Brain microvascular endothelial cell (primary cell): ENCODE results near the gene BZW1.

Experiments used
- DNase-seq: peaks from one replicate; pipeline ENCODE4 v3.0.0-alpha.2; 2020
- H3K27ac ChIP-seq: fragments of 250-450 bp; sonication (Bioruptor Pico); 2 replicates; pipeline ENCODE4 v1.5.1; 2020; ENCODE audit warnings: mild to moderate bottlenecking, moderate library complexity
- H3K27me3 ChIP-seq: fragments of 250-450 bp; sonication (Bioruptor Pico); replicated peaks from 2 replicates; pipeline ENCODE4 v1.5.1; 2020; ENCODE audit warnings: mild to moderate bottlenecking
- H3K36me3 ChIP-seq: fragments of 250-450 bp; sonication (Bioruptor Pico); replicated peaks from 2 replicates; pipeline ENCODE4 v1.5.1; 2020; ENCODE audit warnings: mild to moderate bottlenecking
- H3K4me3 ChIP-seq: 2 replicates; pipeline ENCODE4 v1.5.1; 2011; ENCODE audit warnings: low read depth, mild to moderate bottlenecking, control low read depth, low read length, moderate library complexity
- in situ Hi-C: cut with HindIII; loops from 2 replicates; pipeline ENCODE4 v1.10.0; 2017; ENCODE audit warnings: low sequenced_read_pairs, low pct_ligation_motif_present
- TF ChIP-seq, protein P1 (sequence below): IDR thresholded peaks from 2 replicates; pipeline ENCODE4 v1.5.1; 2011; ENCODE audit warnings: low read depth, mild to moderate bottlenecking, moderate library complexity, low read length, control low read depth, inconsistent platforms; ENCODE audit errors: missing control alignments

The BZW1 gene

GRCh38 chr2:200852605-200853004 lies 40.9 kb downstream of the BZW1 start:
- Histone ChIP-seq H3K36me3 (peaks cover 72% of the 10 kb centered on the region), H3K27ac (no peak overlapping the region), H3K4me3 (no peak overlapping the region), H3K27me3 (no peaks in the 10 kb centered on the region)
- no peak for DNase-seq
- in situ Hi-C loops, result no loop called here
- TF ChIP-seq, protein P1, sequence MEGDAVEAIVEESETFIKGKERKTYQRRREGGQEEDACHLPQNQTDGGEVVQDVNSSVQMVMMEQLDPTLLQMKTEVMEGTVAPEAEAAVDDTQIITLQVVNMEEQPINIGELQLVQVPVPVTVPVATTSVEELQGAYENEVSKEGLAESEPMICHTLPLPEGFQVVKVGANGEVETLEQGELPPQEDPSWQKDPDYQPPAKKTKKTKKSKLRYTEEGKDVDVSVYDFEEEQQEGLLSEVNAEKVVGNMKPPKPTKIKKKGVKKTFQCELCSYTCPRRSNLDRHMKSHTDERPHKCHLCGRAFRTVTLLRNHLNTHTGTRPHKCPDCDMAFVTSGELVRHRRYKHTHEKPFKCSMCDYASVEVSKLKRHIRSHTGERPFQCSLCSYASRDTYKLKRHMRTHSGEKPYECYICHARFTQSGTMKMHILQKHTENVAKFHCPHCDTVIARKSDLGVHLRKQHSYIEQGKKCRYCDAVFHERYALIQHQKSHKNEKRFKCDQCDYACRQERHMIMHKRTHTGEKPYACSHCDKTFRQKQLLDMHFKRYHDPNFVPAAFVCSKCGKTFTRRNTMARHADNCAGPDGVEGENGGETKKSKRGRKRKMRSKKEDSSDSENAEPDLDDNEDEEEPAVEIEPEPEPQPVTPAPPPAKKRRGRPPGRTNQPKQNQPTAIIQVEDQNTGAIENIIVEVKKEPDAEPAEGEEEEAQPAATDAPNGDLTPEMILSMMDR, result no peak

GRCh38 chr2:200856806-200857205 lies 45.1 kb downstream of the BZW1 start:
- in situ Hi-C loops, result no loop called here
- H3K36me3 ChIP-seq, result peaks cover 92% of the 10 kb centered on the region
- no peak for DNase-seq
- TF ChIP-seq, protein P1, result no peak
- H3K27ac ChIP-seq, result no peak overlapping the region
- H3K4me3 ChIP-seq, result no peak overlapping the region
- no peaks in the 10 kb centered on the region for H3K27me3 ChIP-seq

GRCh38 chr2:200860092-200860795 lies 48.5 kb downstream of the BZW1 start:
- in situ Hi-C loops, result no loop called here
- Histone ChIP-seq H3K27me3 (no peaks in the 10 kb centered on the region), H3K27ac (no peak overlapping the region), H3K36me3 (peaks cover 69% of the 10 kb centered on the region), H3K4me3 (no peak overlapping the region)
- TF ChIP-seq, protein P1, result no peak
- peak; percentile 47 for DNase-seq

- peaks cover 55% of the 10 kb centered on the region for H3K36me3 ChIP-seq
- no peak for DNase-seq
- no peaks in the 10 kb centered on the region for H3K27me3 ChIP-seq
- in situ Hi-C loops, result no loop called here
- TF ChIP-seq, protein P1, result no peak
- peak overlapping the region; percentile 98 for H3K27ac ChIP-seq
- peak overlapping the region; percentile 84 for H3K4me3 ChIP-seq
Observed at GRCh38 chr2:200861617-200862155, 50.0 kb downstream of the BZW1 start.

GRCh38 chr2:200862532-200863000 lies 50.9 kb downstream of the BZW1 start:
- peak overlapping the region; percentile 84 for H3K4me3 ChIP-seq
- in situ Hi-C loops, result no loop called here
- H3K27me3 ChIP-seq, result no peaks in the 10 kb centered on the region
- DNase-seq, result peak; percentile 68
- peak overlapping the region; percentile 98 for H3K27ac ChIP-seq
- TF ChIP-seq, protein P1, result no peak
- H3K36me3 ChIP-seq, result peaks cover 46% of the 10 kb centered on the region
